ENCODE results near the gene BMP2.

- no peak for TF ChIP-seq CTCF (IDR thresholded peaks at IDR 0.05)
- TF ChIP-seq POLR2A (IDR thresholded peaks at IDR 0.05), result no peak
These were observed 36.7 kb upstream of the BMP2 start for GRCh38 chr20:6730672-6731328.
